HCT116 (cell line): ENCODE data around the gene GPC1. TPM values are rescaled to one million over a fixed set of nuclear protein-coding genes. Genes with fewer than 3 reads are reported as not detected.

Experiments used
- ATAC-seq: fragments of 200-7000 bp; cut with Tn5 transposase; 2 replicates; pipeline ENCODE4 v1.9.1; 2020; ENCODE audit warnings: mild to moderate bottlenecking, moderate library complexity
- BruUV-seq: library from RNA; stranded (reverse); fragments of 400-500 nt; replicated peaks from 2 replicates; lab custom pipeline; 2021; lab: Mats Ljungman, UMichigan
- CTCF ChIA-PET: fragments of 300-600 bp; sonication (Branson Sonifier 250); formaldehyde crosslinking; loops from one replicate; lab custom pipeline; 2021; ENCODE audit warnings: antibody characterized with exemption; lab: Charles Lee
- POLR2A ChIA-PET: fragments of 300-600, 350-600 bp; sonication (Branson Sonifier 250); formaldehyde crosslinking; loops from one replicate; lab custom pipeline; 2021; ENCODE audit warnings: antibody characterized with exemption; lab: Charles Lee
- RAD21 ChIA-PET, 2 experiments: fragments of 300-600 bp; sonication (Branson Sonifier 250); formaldehyde crosslinking; loops; one replicate each; lab custom pipeline; 2023; ENCODE audit warnings: low total read pairs in 2 of 2; ENCODE audit not compliant: uncharacterized antibody in 2 of 2, unreplicated experiment in 2 of 2, low non-redundant PET in 1 of 2; lab: Charles Lee
- DNase-seq: peaks from one replicate; pipeline ENCODE4 v3.0.0-alpha.2; 2010; ENCODE audit warnings: low read depth, low spot score
- H2AFZ ChIP-seq: fragments of 200-600 bp; shearing (Covaris generic), sonication (generic); 2 replicates; pipeline ENCODE4 v1.6.1; 2017; ENCODE audit warnings: low read depth, mixed run types, mixed read lengths, antibody characterized with exemption, low read length; ENCODE audit not compliant: poor library complexity, severe bottlenecking
- H3K27ac ChIP-seq: 2 replicates; pipeline ENCODE4 v1.5.1; 2012; ENCODE audit warnings: low read depth, low read length
- H3K27me3 ChIP-seq: fragments of 200-600 bp; sonication (generic); 2 replicates; pipeline ENCODE4 v1.6.1; 2016; ENCODE audit warnings: mixed run types, low read length, mixed read lengths; ENCODE audit not compliant: insufficient read depth
- H3K36me3 ChIP-seq, 2 experiments: fragments of 200-500 bp in 1 of 2; fragments of 200-600 bp in 1 of 2; sonication (Bioruptor generic) in 1 of 2; sonication (generic) in 1 of 2; 2 replicates each; pipeline versions ENCODE4 v1.5.1 to v1.6.1; 2014 to 2016; ENCODE audit warnings: low read length in 2 of 2, inconsistent platforms in 1 of 2, mixed read lengths in 1 of 2, mixed run types in 1 of 2; ENCODE audit not compliant: insufficient read depth in 2 of 2, control insufficient read depth in 1 of 2
- H3K4me1 ChIP-seq, 2 experiments: fragments of 200-600 bp in 1 of 2; sonication (generic) in 1 of 2; 2 replicates each; pipeline versions ENCODE4 v1.5.1 to v1.6.1; 2012 to 2017; ENCODE audit warnings: low read length in 2 of 2, inconsistent platforms in 1 of 2, mild to moderate bottlenecking in 1 of 2, mixed read lengths in 1 of 2, mixed run types in 1 of 2, moderate library complexity in 1 of 2; ENCODE audit not compliant: insufficient read depth in 2 of 2, control insufficient read depth in 1 of 2
- H3K4me2 ChIP-seq: fragments of 200-600 bp; sonication (generic); 2 replicates; pipeline ENCODE4 v1.6.1; 2017; ENCODE audit warnings: mixed run types, low read length, mixed read lengths
- H3K4me3 ChIP-seq, 2 experiments: fragments of 200-600 bp in 1 of 2; sonication (generic) in 1 of 2; replicated peaks in 1 of 2; 2 replicates each; pipeline ENCODE4 v1.5.1; 2011 to 2016; ENCODE audit warnings: low read length in 2 of 2, control low read depth in 1 of 2, low read depth in 1 of 2, mild to moderate bottlenecking in 1 of 2, mixed read lengths in 1 of 2, mixed run types in 1 of 2
- H3K79me2 ChIP-seq: fragments of 200-600 bp; sonication (generic); 2 replicates; pipeline ENCODE4 v1.6.1; 2017; ENCODE audit warnings: mild to moderate bottlenecking, mixed run types, low read length, moderate library complexity, mixed read lengths; ENCODE audit not compliant: insufficient read depth
- H3K9ac ChIP-seq: fragments of 200-600 bp; sonication (generic); 2 replicates; pipeline ENCODE4 v1.6.1; 2016; ENCODE audit warnings: low read length, mixed read lengths
- H3K9me2 ChIP-seq: fragments of 200-600 bp; sonication (generic), shearing (Covaris generic); 2 replicates; pipeline ENCODE4 v1.6.1; 2017; ENCODE audit warnings: mixed run types, mild to moderate bottlenecking, moderate library complexity; ENCODE audit not compliant: insufficient read depth
- H3K9me3 ChIP-seq, 2 experiments: fragments of 200-500 bp in 1 of 2; fragments of 200-600 bp in 1 of 2; sonication (Bioruptor generic) in 1 of 2; sonication (generic) in 1 of 2; 2 replicates each; pipeline ENCODE4 v1.6.1; 2014 to 2017; ENCODE audit warnings: low read length in 2 of 2, mixed read lengths in 2 of 2, inconsistent platforms in 1 of 2, low read depth in 1 of 2, mild to moderate bottlenecking in 1 of 2, mixed run types in 1 of 2, moderate library complexity in 1 of 2; ENCODE audit not compliant: control insufficient read depth in 1 of 2, insufficient read depth in 1 of 2
- H4K20me1 ChIP-seq: fragments of 200-600 bp; sonication (generic), shearing (Covaris generic); 2 replicates; pipeline ENCODE4 v1.6.1; 2017; ENCODE audit warnings: mixed run types, mild to moderate bottlenecking, moderate library complexity; ENCODE audit not compliant: insufficient read depth
- CBX3 ChIP-seq: IDR thresholded peaks from 2 replicates; pipeline ENCODE4 v1.6.1; 2012; ENCODE audit warnings: low read depth
- CTCF ChIP-seq, 3 experiments: fragments of 200-600 bp in 1 of 3; sonication (generic) in 1 of 3; IDR thresholded peaks in 2 of 3; conservative IDR thresholded peaks in 1 of 3; 2 replicates each; pipeline ENCODE4 v1.5.1; 2012 to 2017; ENCODE audit warnings: low read depth in 2 of 3, low read length in 2 of 3, antibody characterized with exemption in 1 of 3, borderline replicate concordance in 1 of 3, control low read depth in 1 of 3, mild to moderate bottlenecking in 1 of 3, mixed read lengths in 1 of 3, mixed run types in 1 of 3, moderate library complexity in 1 of 3; ENCODE audit not compliant: insufficient read depth in 1 of 3
- EZH2phosphoT487 ChIP-seq: fragments of 200-600 bp; IDR thresholded peaks from 2 replicates; pipeline ENCODE4 v1.6.1; 2018; ENCODE audit warnings: antibody characterized with exemption, borderline replicate concordance
- FOSL1 ChIP-seq: IDR thresholded peaks from 2 replicates; pipeline ENCODE4 v1.6.1; 2012; ENCODE audit warnings: low read depth
- JUND ChIP-seq: IDR thresholded peaks from 2 replicates; pipeline ENCODE4 v1.6.1; 2012
- MAX ChIP-seq: IDR thresholded peaks from 2 replicates; pipeline ENCODE4 v1.6.1; 2012
- POLR2AphosphoS5 ChIP-seq: IDR thresholded peaks from 2 replicates; pipeline ENCODE4 v1.6.1; 2011; ENCODE audit warnings: mild to moderate bottlenecking, low read depth, low read length, moderate library complexity
- SIN3A ChIP-seq: IDR thresholded peaks from 2 replicates; pipeline ENCODE4 v1.6.1; 2012; ENCODE audit warnings: low read depth
- TCF7L2 ChIP-seq: IDR thresholded peaks from 2 replicates; pipeline ENCODE4 v1.7.0; 2011; ENCODE audit warnings: borderline replicate concordance, inconsistent platforms; ENCODE audit not compliant: insufficient read depth, insufficient read length; ENCODE audit errors: extremely low read depth
- ZBTB33 ChIP-seq: IDR thresholded peaks from 2 replicates; pipeline ENCODE4 v1.6.1; 2011; ENCODE audit warnings: mild to moderate bottlenecking, low read length, moderate library complexity; ENCODE audit not compliant: insufficient replicate concordance; ENCODE audit errors: extremely low read depth
- ZNF274 ChIP-seq: fragments of 200-500 bp; sonication (Bioruptor generic); IDR thresholded peaks from 2 replicates; pipeline ENCODE4 v1.6.1; 2014; ENCODE audit warnings: mild to moderate bottlenecking, low read depth, low read length, inconsistent platforms
- intact Hi-C: fragments of 100-400 bp; cut with micrococcal nuclease; formaldehyde crosslinking; loops from 2 replicates; pipeline ENCODE4 v1.10.0; 2022
- total RNA-seq: library from RNA; stranded (reverse); gene quantifications from one replicate; pipeline ENCODE4 v1.2.1, GENCODE V29; 2021; ENCODE audit not compliant: unreplicated experiment

Gene GPC1
- total RNA-seq, 1 experiment from 2014 or later: 79.1 TPM

GRCh38 chr2:240424341-240425235 is 10.9 kb upstream of the GPC1 start:
- intact Hi-C loops: no loop called here
- no peaks in the 10 kb centered on the region for H3K36me3 ChIP-seq
- ChIA-PET POLR2A (no interaction called here), CTCF (no interaction called here), RAD21 (no interaction called here)
- no TSS peak for BruUV-seq
- peaks cover 6 to 13% of the 10 kb centered on the region in 2 experiments; a peak in 2 of 4 replicates for H3K9me3 ChIP-seq
- H3K9me2 ChIP-seq: no peaks in the 10 kb centered on the region
- H3K27ac ChIP-seq: no peak overlapping the region
- H3K9ac ChIP-seq: no peak overlapping the region
- no peak overlapping the region for H3K4me2 ChIP-seq
- no peaks in the 10 kb centered on the region for H3K79me2 ChIP-seq
- no peak for TF ChIP-seq ZNF274
- TF ChIP-seq CTCF (IDR thresholded peaks at IDR 0.05 in 2 of 3, conservative IDR thresholded peaks at IDR 0.05 in 1 of 3; ENCODE audit: borderline replicate concordance in 1 of 3, insufficient read depth in 1 of 3, low read depth in 2 of 3, low read length in 2 of 3): peak in 2 of 3 experiments; percentile 4 to 20; a peak in 2 of 6 replicates
- TF ChIP-seq, all 23 proteins: peak for 1
- Histone ChIP-seq H3K4me3 (no peak overlapping the region), H2AFZ (no peak overlapping the region), H3K4me1 (peaks cover 0 to 5% of the 10 kb centered on the region in 2 experiments; a peak in 1 of 4 replicates), H3K27me3 (no peaks in the 10 kb centered on the region), H4K20me1 (no peaks in the 10 kb centered on the region)
- DNase-seq (no peak), ATAC-seq (peak; percentile 46; the same call in 1 of the 2 replicates)

- ATAC-seq (no peak), DNase-seq (no peak)
- no peak overlapping the region for H3K27ac ChIP-seq
- intact Hi-C loops: no loop called here
- H3K27me3 ChIP-seq: no peaks in the 10 kb centered on the region
- no peak overlapping the region for H3K9ac ChIP-seq
- H3K9me2 ChIP-seq: no peaks in the 10 kb centered on the region
- BruUV-seq: no TSS peak
- H3K4me3 ChIP-seq: no peak overlapping the region
- ChIA-PET POLR2A (no interaction called here), RAD21 (no interaction called here), CTCF (no interaction called here)
- H3K79me2 ChIP-seq: no peaks in the 10 kb centered on the region
- peaks cover 0 to 5% of the 10 kb centered on the region in 2 experiments; a peak in 1 of 4 replicates for H3K4me1 ChIP-seq
- no peaks in the 10 kb centered on the region for H3K36me3 ChIP-seq
- H3K9me3 ChIP-seq: peaks cover 6 to 13% of the 10 kb centered on the region in 2 experiments; a peak in 2 of 4 replicates
- H2AFZ ChIP-seq: no peak overlapping the region
- no peaks in the 10 kb centered on the region for H4K20me1 ChIP-seq
- H3K4me2 ChIP-seq: no peak overlapping the region
- TF ChIP-seq POLR2AphosphoS5 (no peak), JUND (no peak), ZNF274 (no peak), TCF7L2 (no peak), ZBTB33 (no peak), CBX3 (no peak), FOSL1 (no peak), MAX (no peak), EZH2phosphoT487 (no peak), SIN3A (no peak)
Measured at GRCh38 chr2:240425236-240425615, 10.2 kb upstream of the GPC1 start.
